Upper lobe of left lung (tissue), 4 donors: Measurements from ENCODE around the gene STK36.

Experiments used
- CTCF ChIP-seq, 6 experiments: fragments of 450-650 bp in 4 of 6; fragments of 200-600 bp in 2 of 6; sonication (generic) in 2 of 6; IDR thresholded peaks; one replicate each; pipeline ENCODE4 v1.5.1; 2016 to 2019; ENCODE audit warnings: antibody characterized with exemption in 6 of 6
- POLR2A ChIP-seq, 4 donors: fragments of 450-650 bp; IDR thresholded peaks; one replicate each; pipeline ENCODE4 v1.5.1; 2016 to 2017; ENCODE audit warnings: antibody characterized with exemption in 4 of 4, mild to moderate bottlenecking in 2 of 4

GRCh38 chr2:218743068-218743467, 71.2 kb downstream of the STK36 start:
- TF ChIP-seq CTCF (IDR thresholded peaks at IDR 0.05), result no peak
- no peak for TF ChIP-seq POLR2A (IDR thresholded peaks at IDR 0.05)
